Fibroblast of lung (primary cell): ENCODE data around the gene TBCK. TPM values are rescaled to one million over a fixed set of nuclear protein-coding genes. Genes with fewer than 3 reads are reported as not detected.
A peak's percentile ranks its signal among the peaks of the same experiment; 100 is the strongest.

ENCODE experiments used
- DNase-seq, 2 donors: peaks; one replicate each; pipeline versions ENCODE4 v3.0.0 to v3.0.0-alpha.2; 2010; ENCODE audit warnings: low read depth in 2 of 2
- H2AFZ ChIP-seq: 2 replicates; pipeline ENCODE4 v1.5.1; 2012; ENCODE audit warnings: low read length, control low read depth, inconsistent platforms
- H3K27ac ChIP-seq: 2 replicates; pipeline ENCODE4 v1.5.1; 2011; ENCODE audit warnings: low read length, control low read depth; ENCODE audit not compliant: insufficient read depth
- H3K27me3 ChIP-seq: 2 replicates; pipeline ENCODE4 v1.5.1; 2011; ENCODE audit warnings: mild to moderate bottlenecking, low read length; ENCODE audit not compliant: control insufficient read depth, insufficient read depth
- H3K36me3 ChIP-seq: 2 replicates; pipeline ENCODE4 v1.5.1; 2011; ENCODE audit warnings: low read length; ENCODE audit not compliant: control insufficient read depth, insufficient read depth
- H3K4me1 ChIP-seq: 2 replicates; pipeline ENCODE4 v1.5.1; 2011; ENCODE audit warnings: low read length; ENCODE audit not compliant: control insufficient read depth, insufficient read depth; ENCODE audit errors: extremely low read depth
- H3K4me2 ChIP-seq: 2 replicates; pipeline ENCODE4 v1.5.1; 2011; ENCODE audit warnings: low read length, control low read depth; ENCODE audit not compliant: insufficient read depth; ENCODE audit errors: extremely low read depth
- H3K4me3 ChIP-seq, 4 experiments: fragments of 200-600 bp in 1 of 4; sonication (generic) in 1 of 4; replicated peaks in 1 of 4; 2 replicates each; pipeline ENCODE4 v1.5.1; 2011 to 2016; ENCODE audit warnings: low read length in 4 of 4, low read depth in 3 of 4, mild to moderate bottlenecking in 3 of 4, control low read depth in 2 of 4, inconsistent platforms in 1 of 4, mixed read lengths in 1 of 4; ENCODE audit not compliant: insufficient read depth in 1 of 4; ENCODE audit errors: control extremely low read depth in 1 of 4
- H3K79me2 ChIP-seq: 2 replicates; pipeline ENCODE4 v1.5.1; 2012; ENCODE audit warnings: mild to moderate bottlenecking, low read length, inconsistent platforms; ENCODE audit not compliant: control insufficient read depth, insufficient read depth
- H3K9ac ChIP-seq: 2 replicates; pipeline ENCODE4 v1.5.1; 2011; ENCODE audit warnings: mild to moderate bottlenecking, low read length, control low read depth; ENCODE audit not compliant: insufficient read depth
- H3K9me3 ChIP-seq: 2 replicates; pipeline ENCODE4 v1.5.1; 2012; ENCODE audit warnings: low read depth, low read length; ENCODE audit not compliant: control insufficient read depth, insufficient read depth
- H4K20me1 ChIP-seq: 2 replicates; pipeline ENCODE4 v1.5.1; 2011; ENCODE audit warnings: low read length; ENCODE audit not compliant: control insufficient read depth, insufficient read depth; ENCODE audit errors: extremely low read depth
- EZH2 ChIP-seq: IDR thresholded peaks from 2 replicates; pipeline ENCODE4 v1.5.1; 2012; ENCODE audit warnings: low read length, control low read depth, mild to moderate bottlenecking; ENCODE audit errors: missing control alignments
- polyA plus RNA-seq, 2 donors: library from polyadenylated mRNA; depleted of rRNA in 1 of 2; stranded (reverse) in 1 of 2; unstranded in 1 of 2; fragments of >200 nt; gene quantifications; 2 replicates each; pipeline ENCODE4 v1.2.1, GENCODE V29; 2011 to 2012; ENCODE audit warnings: missing spikeins in 1 of 2
- total RNA-seq: library from RNA; depleted of rRNA; stranded (reverse); fragments of >200 nt; gene quantifications from 2 replicates; pipeline ENCODE4 v1.2.1, GENCODE V29; 2014
- TF ChIP-seq, protein P1 (sequence below), 2 donors: IDR thresholded peaks in 1 of 2; conservative IDR thresholded peaks in 1 of 2; 1 replicate in 1 of 2; 2 replicates in 1 of 2; pipeline ENCODE4 v1.5.1; 2011 to 2012; ENCODE audit warnings: low read length in 2 of 2, control low read depth in 1 of 2, inconsistent platforms in 1 of 2, low read depth in 1 of 2, mild to moderate bottlenecking in 1 of 2

TBCK gene
- total and polyA plus RNA-seq, 2 donors (not counting 1 experiment from before 2014, with no cell fraction given): 29.0 to 69.9 TPM

DNA sequence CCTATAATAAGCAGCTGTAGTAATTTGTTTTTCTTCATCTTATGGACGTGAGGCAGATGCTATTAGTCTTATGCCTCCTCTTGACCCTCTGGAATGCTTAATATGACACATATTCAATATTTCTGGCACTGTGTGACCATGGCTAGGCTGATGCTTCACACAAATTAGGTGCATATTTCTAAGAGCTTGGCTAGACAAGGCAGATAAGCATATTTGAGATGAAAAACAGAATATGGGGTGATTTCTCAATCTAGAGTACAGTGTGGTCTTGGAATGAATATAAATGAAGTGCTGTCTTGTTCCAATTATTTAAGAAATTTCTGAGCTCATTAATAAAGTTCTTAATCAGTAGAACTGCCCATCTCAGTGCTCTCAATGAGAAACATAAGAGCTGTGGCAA lies 264.5 kb downstream of the TBCK start:
- H2AFZ ChIP-seq: no peak overlapping the region
- no peaks in the 10 kb centered on the region for H3K36me3 ChIP-seq
- H3K27me3 ChIP-seq: no peaks in the 10 kb centered on the region
- no peak overlapping the region for H3K4me3 ChIP-seq
- H3K27ac ChIP-seq: no peak overlapping the region
- no peaks in the 10 kb centered on the region for H3K79me2 ChIP-seq
- H3K9ac ChIP-seq: no peak overlapping the region
- no peak for DNase-seq
- H3K4me2 ChIP-seq: no peak overlapping the region
- no peaks in the 10 kb centered on the region for H4K20me1 ChIP-seq
- no peaks in the 10 kb centered on the region for H3K9me3 ChIP-seq
- TF ChIP-seq EZH2: no peak
- TF ChIP-seq, protein P1, sequence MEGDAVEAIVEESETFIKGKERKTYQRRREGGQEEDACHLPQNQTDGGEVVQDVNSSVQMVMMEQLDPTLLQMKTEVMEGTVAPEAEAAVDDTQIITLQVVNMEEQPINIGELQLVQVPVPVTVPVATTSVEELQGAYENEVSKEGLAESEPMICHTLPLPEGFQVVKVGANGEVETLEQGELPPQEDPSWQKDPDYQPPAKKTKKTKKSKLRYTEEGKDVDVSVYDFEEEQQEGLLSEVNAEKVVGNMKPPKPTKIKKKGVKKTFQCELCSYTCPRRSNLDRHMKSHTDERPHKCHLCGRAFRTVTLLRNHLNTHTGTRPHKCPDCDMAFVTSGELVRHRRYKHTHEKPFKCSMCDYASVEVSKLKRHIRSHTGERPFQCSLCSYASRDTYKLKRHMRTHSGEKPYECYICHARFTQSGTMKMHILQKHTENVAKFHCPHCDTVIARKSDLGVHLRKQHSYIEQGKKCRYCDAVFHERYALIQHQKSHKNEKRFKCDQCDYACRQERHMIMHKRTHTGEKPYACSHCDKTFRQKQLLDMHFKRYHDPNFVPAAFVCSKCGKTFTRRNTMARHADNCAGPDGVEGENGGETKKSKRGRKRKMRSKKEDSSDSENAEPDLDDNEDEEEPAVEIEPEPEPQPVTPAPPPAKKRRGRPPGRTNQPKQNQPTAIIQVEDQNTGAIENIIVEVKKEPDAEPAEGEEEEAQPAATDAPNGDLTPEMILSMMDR (conservative IDR thresholded peaks at IDR 0.05 in 1 of 2, IDR thresholded peaks at IDR 0.05 in 1 of 2; ENCODE audit: low read depth in 1 of 2, low read length in 2 of 2): no peak
- H3K4me1 ChIP-seq: peaks cover 2% of the 10 kb centered on the region

DNA sequence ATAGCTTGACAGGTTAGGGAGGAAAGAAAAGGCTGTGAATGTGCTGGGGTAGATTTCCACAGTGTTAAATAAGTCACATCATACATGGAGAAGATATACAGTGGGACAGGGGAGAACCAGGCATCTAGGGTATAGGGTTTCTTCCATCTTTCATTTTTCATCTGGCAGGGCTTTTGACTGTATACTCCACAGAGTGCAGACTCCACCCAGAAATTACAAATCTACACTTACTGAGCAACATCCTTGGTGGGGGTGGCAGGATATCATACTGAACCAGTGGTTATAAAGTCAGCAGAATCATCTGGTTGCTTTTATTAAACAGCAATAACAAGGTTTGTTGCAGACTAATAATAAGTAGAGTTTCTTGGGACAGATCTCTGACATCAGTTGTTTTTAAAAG lies 266.5 kb downstream of the TBCK start:
- Histone ChIP-seq H3K9ac (no peak overlapping the region), H3K79me2 (no peaks in the 10 kb centered on the region), H2AFZ (no peak overlapping the region), H3K4me1 (peaks cover 2% of the 10 kb centered on the region), H3K36me3 (no peaks in the 10 kb centered on the region), H3K4me2 (no peak overlapping the region), H3K9me3 (no peaks in the 10 kb centered on the region), H4K20me1 (no peaks in the 10 kb centered on the region), H3K27me3 (no peaks in the 10 kb centered on the region), H3K4me3 (no peak overlapping the region), H3K27ac (no peak overlapping the region)
- DNase-seq: no peak
- TF ChIP-seq EZH2: no peak
- TF ChIP-seq, protein P1 (conservative IDR thresholded peaks at IDR 0.05 in 1 of 2, IDR thresholded peaks at IDR 0.05 in 1 of 2; ENCODE audit: low read depth in 1 of 2, low read length in 2 of 2): no peak

- Histone ChIP-seq H3K27ac (no peak overlapping the region), H2AFZ (no peak overlapping the region), H3K4me1 (peaks cover 2% of the 10 kb centered on the region), H3K27me3 (no peaks in the 10 kb centered on the region), H3K79me2 (no peaks in the 10 kb centered on the region), H3K4me2 (peak overlapping the region; percentile 7), H3K4me3 (no peak overlapping the region), H3K36me3 (no peaks in the 10 kb centered on the region), H3K9ac (no peak overlapping the region), H3K9me3 (no peaks in the 10 kb centered on the region), H4K20me1 (no peaks in the 10 kb centered on the region)
- DNase-seq: peak; percentile 32 to 71
- TF ChIP-seq, protein P1 (conservative IDR thresholded peaks at IDR 0.05 in 1 of 2, IDR thresholded peaks at IDR 0.05 in 1 of 2; ENCODE audit: low read depth in 1 of 2, low read length in 2 of 2): no peak
- no peak for TF ChIP-seq EZH2
These were observed 267.6 kb downstream of the TBCK start for GRCh38 chr4:106048250-106048971.
